UCSD-AML1 (cell line): ENCODE measurements around the gene PCTP.
A peak's percentile ranks its signal among the peaks of the same experiment; 100 is the strongest.

Experiments used
- DNase-seq: peaks from one replicate; lab custom pipeline; 2025; ENCODE audit not compliant: unreplicated experiment; lab: John Stamatoyannopoulos, UW

Gene PCTP

GRCh38 chr17:55750750-55751657, at the start of gene PCTP:
TSS of gene PCTP (plus strand) at chr17:55751051. CDS start at chr17:55751104, 53 bp downstream.
- peak; percentile 95 for DNase-seq

- DNase-seq, result no peak
Measured at GRCh38 chr17:55702150-55702549, 48.7 kb upstream of the PCTP start.

- no peak for DNase-seq
Measured at GRCh38 chr17:55704401-55704800, 46.5 kb upstream of the PCTP start.

GRCh38 chr17:55705847-55706246, 45.0 kb upstream of the PCTP start:
- DNase-seq, result no peak

- DNase-seq, result no peak
Measured at GRCh38 chr17:55706808-55707773, 43.8 kb upstream of the PCTP start.

- DNase-seq, result no peak
Measured at GRCh38 chr17:55708175-55708974, 42.5 kb upstream of the PCTP start.

- no peak for DNase-seq
Measured at GRCh38 chr17:55709440-55709839, 41.4 kb upstream of the PCTP start.

GRCh38 chr17:55709984-55710383, 40.9 kb upstream of the PCTP start:
- DNase-seq, result no peak

GRCh38 chr17:55710410-55710809, 40.4 kb upstream of the PCTP start:
- DNase-seq, result no peak

- DNase-seq, result no peak
Measured at GRCh38 chr17:55710829-55711496, 39.9 kb upstream of the PCTP start.

- no peak for DNase-seq
Measured at GRCh38 chr17:55717432-55717831, 33.4 kb upstream of the PCTP start.

- DNase-seq, result peak; percentile 54
Measured at GRCh38 chr17:55717898-55718735, 32.7 kb upstream of the PCTP start.

- no peak for DNase-seq
Measured at GRCh38 chr17:55720919-55721836, 29.7 kb upstream of the PCTP start.

- DNase-seq, result no peak
Measured at GRCh38 chr17:55722016-55722736, 28.7 kb upstream of the PCTP start.

GRCh38 chr17:55722742-55723487, 27.9 kb upstream of the PCTP start, which contains the start of gene TMEM100:
TSS of gene TMEM100 (minus strand) at chr17:55722864. CDS start at chr17:55721070, 1,794 bp downstream.
- no peak for DNase-seq

GRCh38 chr17:55723488-55723848, 27.4 kb upstream of the PCTP start:
- no peak for DNase-seq

GRCh38 chr17:55726440-55726839, 24.4 kb upstream of the PCTP start:
- DNase-seq, result no peak
